SK-N-SH treated with all-trans-retinoic acid at 6 μM for 48 hours (cell line): ENCODE measurements around the gene FANCM.

Source experiments
- ATAC-seq: fragments of 200-7000 bp; cut with Tn5 transposase; 3 replicates; pipeline ENCODE4 v1.9.1; 2020; ENCODE audit warnings: mild to moderate bottlenecking, moderate library complexity
- ARNTL ChIP-seq: fragments of 450-650 bp; formaldehyde crosslinking; IDR thresholded peaks from 2 replicates; pipeline ENCODE4 v1.5.0; 2020; ENCODE audit warnings: low read depth, mild to moderate bottlenecking, moderate library complexity, borderline replicate concordance
- BACH2 ChIP-seq: fragments of 250-450 bp; sonication (Bioruptor Pico); IDR thresholded peaks from 2 replicates; pipeline ENCODE4 v1.9.0; 2021; ENCODE audit warnings: mild to moderate bottlenecking, borderline replicate concordance
- CSDC2 ChIP-seq: fragments of 250-450 bp; sonication (Bioruptor Pico); IDR thresholded peaks from 2 replicates; pipeline ENCODE4 v1.5.0; 2020; ENCODE audit warnings: mild to moderate bottlenecking, moderate library complexity
- ESRRG ChIP-seq: fragments of 250-450 bp; sonication (Bioruptor Pico); IDR thresholded peaks from 2 replicates; pipeline ENCODE4 v1.6.1; 2021; ENCODE audit warnings: mild to moderate bottlenecking
- GLIS3 ChIP-seq: fragments of 250-450 bp; sonication (Bioruptor Pico); IDR thresholded peaks from 2 replicates; pipeline ENCODE4 v1.5.0; 2020; ENCODE audit warnings: mild to moderate bottlenecking, moderate library complexity
- ISL1 ChIP-seq: fragments of 250-450 bp; sonication (Bioruptor Pico); IDR thresholded peaks from 2 replicates; pipeline ENCODE4 v2.1.2; 2022; ENCODE audit warnings: mild to moderate bottlenecking, moderate library complexity
- OSR1 ChIP-seq: fragments of 250-450 bp; sonication (Bioruptor Pico); IDR thresholded peaks from 2 replicates; pipeline ENCODE4 v1.8.0; 2022; ENCODE audit warnings: moderate library complexity, mild to moderate bottlenecking, inconsistent platforms
- PPARA ChIP-seq: fragments of 250-450 bp; sonication (Bioruptor Pico); IDR thresholded peaks from 2 replicates; pipeline ENCODE4 v1.5.0; 2020; ENCODE audit warnings: mild to moderate bottlenecking, borderline replicate concordance
- SNAI2 ChIP-seq: fragments of 250-450 bp; sonication (Bioruptor Pico); IDR thresholded peaks from 2 replicates; pipeline ENCODE4 v1.5.0; 2020; ENCODE audit warnings: mild to moderate bottlenecking, moderate library complexity
- TCF4 ChIP-seq: fragments of 250-450 bp; sonication (Bioruptor Pico); IDR thresholded peaks from 2 replicates; pipeline ENCODE4 v1.8.0; 2021; ENCODE audit warnings: mild to moderate bottlenecking, moderate library complexity, borderline replicate concordance
- TOX ChIP-seq: fragments of 250-450 bp; sonication (Bioruptor Pico); IDR thresholded peaks from 2 replicates; pipeline ENCODE4 v1.8.0; 2021; ENCODE audit warnings: mild to moderate bottlenecking, moderate library complexity, borderline replicate concordance
- ZC3H10 ChIP-seq: fragments of 250-450 bp; sonication (Bioruptor Pico); IDR thresholded peaks from 2 replicates; pipeline ENCODE4 v1.5.1; 2021; ENCODE audit warnings: mild to moderate bottlenecking, moderate library complexity
- ZFP3 ChIP-seq: fragments of 250-450 bp; sonication (Bioruptor Pico); IDR thresholded peaks from 2 replicates; pipeline ENCODE4 v1.5.0; 2020; ENCODE audit warnings: mild to moderate bottlenecking, moderate library complexity
- ZFP30 ChIP-seq: fragments of 450-650 bp; formaldehyde crosslinking; IDR thresholded peaks from 2 replicates; pipeline ENCODE4 v1.5.0; 2022; ENCODE audit warnings: mild to moderate bottlenecking, moderate library complexity
- ZNF565 ChIP-seq: fragments of 450-650 bp; formaldehyde crosslinking; conservative IDR thresholded peaks from 2 replicates; pipeline ENCODE4 v1.5.0; 2020; ENCODE audit warnings: low read depth, mild to moderate bottlenecking, moderate library complexity
- ZNF70 ChIP-seq: fragments of 450-650 bp; formaldehyde crosslinking; IDR thresholded peaks from 2 replicates; pipeline ENCODE4 v1.5.0; 2020; ENCODE audit warnings: mild to moderate bottlenecking, moderate library complexity
- ZNF8 ChIP-seq: fragments of 450-650 bp; formaldehyde crosslinking; IDR thresholded peaks from 2 replicates; pipeline ENCODE4 v1.5.0; 2020; ENCODE audit warnings: mild to moderate bottlenecking, moderate library complexity
- TF ChIP-seq, protein P1 (sequence below): fragments of 250-450 bp; sonication (Bioruptor Pico); IDR thresholded peaks from 2 replicates; pipeline ENCODE4 v1.5.1; 2020; ENCODE audit warnings: low read depth, mild to moderate bottlenecking, moderate library complexity
- TF ChIP-seq, protein P2 (sequence below): fragments of 250-450 bp; sonication (Bioruptor Pico); IDR thresholded peaks from 2 replicates; pipeline ENCODE4 v1.5.0; 2020; ENCODE audit warnings: mild to moderate bottlenecking, moderate library complexity
- TF ChIP-seq, protein P3 (sequence below): fragments of 250-450 bp; sonication (Bioruptor Pico); IDR thresholded peaks from 2 replicates; pipeline ENCODE4 v1.8.0; 2020; ENCODE audit warnings: mild to moderate bottlenecking, moderate library complexity, borderline replicate concordance

Gene FANCM

DNA sequence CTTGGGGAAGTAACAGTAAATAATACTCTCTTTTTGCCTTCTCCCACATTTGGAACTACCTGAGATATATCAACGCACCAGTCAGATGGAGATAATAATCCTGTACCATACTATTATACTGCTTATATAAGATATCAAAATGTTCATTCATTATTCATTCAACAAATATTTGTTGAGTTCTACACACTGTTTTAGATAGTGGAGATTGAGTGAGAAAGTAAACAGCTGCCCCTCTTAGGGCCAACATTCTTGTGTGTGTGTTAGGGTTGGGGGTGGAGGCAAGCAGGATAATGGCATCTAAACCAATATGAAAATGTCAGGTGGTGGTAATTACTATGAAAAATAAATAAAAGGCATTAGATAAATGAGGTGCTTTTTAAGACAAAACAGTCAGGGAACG lies 103.3 kb downstream of the FANCM start:
- no peak for TF ChIP-seq GLIS3
- TF ChIP-seq, protein P1, sequence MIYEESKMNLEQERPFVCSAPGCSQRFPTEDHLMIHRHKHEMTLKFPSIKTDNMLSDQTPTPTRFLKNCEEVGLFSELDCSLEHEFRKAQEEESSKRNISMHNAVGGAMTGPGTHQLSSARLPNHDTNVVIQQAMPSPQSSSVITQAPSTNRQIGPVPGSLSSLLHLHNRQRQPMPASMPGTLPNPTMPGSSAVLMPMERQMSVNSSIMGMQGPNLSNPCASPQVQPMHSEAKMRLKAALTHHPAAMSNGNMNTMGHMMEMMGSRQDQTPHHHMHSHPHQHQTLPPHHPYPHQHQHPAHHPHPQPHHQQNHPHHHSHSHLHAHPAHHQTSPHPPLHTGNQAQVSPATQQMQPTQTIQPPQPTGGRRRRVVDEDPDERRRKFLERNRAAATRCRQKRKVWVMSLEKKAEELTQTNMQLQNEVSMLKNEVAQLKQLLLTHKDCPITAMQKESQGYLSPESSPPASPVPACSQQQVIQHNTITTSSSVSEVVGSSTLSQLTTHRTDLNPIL = no peak
- TF ChIP-seq, protein P2, sequence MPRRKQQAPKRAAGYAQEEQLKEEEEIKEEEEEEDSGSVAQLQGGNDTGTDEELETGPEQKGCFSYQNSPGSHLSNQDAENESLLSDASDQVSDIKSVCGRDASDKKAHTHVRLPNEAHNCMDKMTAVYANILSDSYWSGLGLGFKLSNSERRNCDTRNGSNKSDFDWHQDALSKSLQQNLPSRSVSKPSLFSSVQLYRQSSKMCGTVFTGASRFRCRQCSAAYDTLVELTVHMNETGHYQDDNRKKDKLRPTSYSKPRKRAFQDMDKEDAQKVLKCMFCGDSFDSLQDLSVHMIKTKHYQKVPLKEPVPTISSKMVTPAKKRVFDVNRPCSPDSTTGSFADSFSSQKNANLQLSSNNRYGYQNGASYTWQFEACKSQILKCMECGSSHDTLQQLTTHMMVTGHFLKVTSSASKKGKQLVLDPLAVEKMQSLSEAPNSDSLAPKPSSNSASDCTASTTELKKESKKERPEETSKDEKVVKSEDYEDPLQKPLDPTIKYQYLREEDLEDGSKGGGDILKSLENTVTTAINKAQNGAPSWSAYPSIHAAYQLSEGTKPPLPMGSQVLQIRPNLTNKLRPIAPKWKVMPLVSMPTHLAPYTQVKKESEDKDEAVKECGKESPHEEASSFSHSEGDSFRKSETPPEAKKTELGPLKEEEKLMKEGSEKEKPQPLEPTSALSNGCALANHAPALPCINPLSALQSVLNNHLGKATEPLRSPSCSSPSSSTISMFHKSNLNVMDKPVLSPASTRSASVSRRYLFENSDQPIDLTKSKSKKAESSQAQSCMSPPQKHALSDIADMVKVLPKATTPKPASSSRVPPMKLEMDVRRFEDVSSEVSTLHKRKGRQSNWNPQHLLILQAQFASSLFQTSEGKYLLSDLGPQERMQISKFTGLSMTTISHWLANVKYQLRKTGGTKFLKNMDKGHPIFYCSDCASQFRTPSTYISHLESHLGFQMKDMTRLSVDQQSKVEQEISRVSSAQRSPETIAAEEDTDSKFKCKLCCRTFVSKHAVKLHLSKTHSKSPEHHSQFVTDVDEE (CRISPR knock-in tag) = no peak
- TF ChIP-seq ZFP3 (CRISPR knock-in tag) = no peak
- TF ChIP-seq ZFP30 (CRISPR knock-in tag) = no peak
- TF ChIP-seq, protein P3, sequence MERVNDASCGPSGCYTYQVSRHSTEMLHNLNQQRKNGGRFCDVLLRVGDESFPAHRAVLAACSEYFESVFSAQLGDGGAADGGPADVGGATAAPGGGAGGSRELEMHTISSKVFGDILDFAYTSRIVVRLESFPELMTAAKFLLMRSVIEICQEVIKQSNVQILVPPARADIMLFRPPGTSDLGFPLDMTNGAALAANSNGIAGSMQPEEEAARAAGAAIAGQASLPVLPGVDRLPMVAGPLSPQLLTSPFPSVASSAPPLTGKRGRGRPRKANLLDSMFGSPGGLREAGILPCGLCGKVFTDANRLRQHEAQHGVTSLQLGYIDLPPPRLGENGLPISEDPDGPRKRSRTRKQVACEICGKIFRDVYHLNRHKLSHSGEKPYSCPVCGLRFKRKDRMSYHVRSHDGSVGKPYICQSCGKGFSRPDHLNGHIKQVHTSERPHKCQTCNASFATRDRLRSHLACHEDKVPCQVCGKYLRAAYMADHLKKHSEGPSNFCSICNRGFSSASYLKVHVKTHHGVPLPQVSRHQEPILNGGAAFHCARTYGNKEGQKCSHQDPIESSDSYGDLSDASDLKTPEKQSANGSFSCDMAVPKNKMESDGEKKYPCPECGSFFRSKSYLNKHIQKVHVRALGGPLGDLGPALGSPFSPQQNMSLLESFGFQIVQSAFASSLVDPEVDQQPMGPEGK (CRISPR knock-in tag) = no peak
- no peak for TF ChIP-seq CSDC2 (CRISPR knock-in tag)

DNA sequence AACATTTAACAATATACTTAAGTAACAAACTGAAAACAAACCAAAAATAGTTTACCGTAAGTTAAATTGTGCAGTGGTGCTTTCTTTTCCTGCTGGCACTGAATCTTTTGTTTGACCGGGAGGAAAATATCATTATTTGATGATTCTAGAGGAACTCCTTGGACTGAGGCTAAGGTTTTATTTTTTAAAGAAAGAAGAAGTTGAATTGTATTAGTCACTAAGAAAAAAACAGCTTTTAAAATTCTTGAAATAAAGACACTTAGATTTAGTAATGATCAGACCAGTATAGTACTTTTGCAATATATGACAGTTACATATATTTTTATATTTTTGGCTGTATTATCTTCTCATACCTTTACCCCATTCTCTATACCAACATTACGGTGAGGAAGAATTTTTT lies 107.0 kb downstream of the FANCM start:
- TF ChIP-seq ARNTL (CRISPR knock-in tag) (no peak), PPARA (CRISPR knock-in tag) (no peak), ISL1 (CRISPR knock-in tag) (no peak), OSR1 (CRISPR knock-in tag) (no peak), TCF4 (CRISPR knock-in tag) (no peak), ESRRG (CRISPR knock-in tag) (no peak), CSDC2 (CRISPR knock-in tag) (no peak), GLIS3 (no peak), SNAI2 (CRISPR knock-in tag) (no peak)
- TF ChIP-seq, protein P2 (CRISPR knock-in tag) = no peak
- TF ChIP-seq, protein P3 (CRISPR knock-in tag) = no peak
- no peak for ATAC-seq

More for the DNA sequence above, 103.3 kb downstream of the FANCM start:
- no peak for ATAC-seq

DNA sequence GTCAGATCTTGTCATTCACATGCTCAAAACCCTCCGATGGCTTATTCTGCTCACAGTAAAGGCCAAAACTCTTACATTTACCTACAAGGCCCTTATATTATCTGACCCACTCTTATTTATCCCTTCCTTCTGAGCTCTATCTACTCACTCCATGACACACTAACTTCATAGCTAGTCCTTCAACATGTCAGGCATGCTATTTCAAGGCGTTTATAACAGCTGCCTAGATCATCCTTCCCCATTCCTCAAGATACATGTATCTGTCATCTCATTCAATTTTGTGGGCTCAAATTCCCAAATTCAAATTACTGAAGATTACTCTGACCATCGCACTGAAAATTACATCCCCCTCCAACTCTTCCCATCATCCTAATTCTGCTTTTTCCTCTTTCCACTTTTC lies 110.4 kb downstream of the FANCM start:
- ATAC-seq = no peak
- TF ChIP-seq ZC3H10 (no peak), BACH2 (no peak), ZFP3 (CRISPR knock-in tag) (no peak), ZNF70 (CRISPR knock-in tag) (no peak), ARNTL (CRISPR knock-in tag) (no peak), ISL1 (CRISPR knock-in tag) (no peak), OSR1 (CRISPR knock-in tag) (no peak), ZFP30 (CRISPR knock-in tag) (no peak), TOX (CRISPR knock-in tag) (no peak), SNAI2 (CRISPR knock-in tag) (no peak), ZNF565 (CRISPR knock-in tag) (no peak), ZNF8 (no peak)
- TF ChIP-seq, protein P3 (CRISPR knock-in tag) = no peak
- TF ChIP-seq, protein P2 (CRISPR knock-in tag) = no peak
- TF ChIP-seq, protein P1 = no peak
